ENCODE measurements around the gene EPS8. TPM values are rescaled to one million over a fixed set of nuclear protein-coding genes. Genes with fewer than 3 reads are reported as not detected.

Gene EPS8
- total RNA-seq, 1 experiment from 2014 or later = 97.5 TPM

- no peaks in the 10 kb centered on the region for H3K27me3 Mint-ChIP-seq (ENCODE audit: unreplicated experiment)
- peaks cover 14% of the 10 kb centered on the region for H3K4me1 Mint-ChIP-seq (ENCODE audit: low read depth, unreplicated experiment)
- intact Hi-C loops (cut with micrococcal nuclease; ENCODE audit: unreplicated experiment) = no loop called here
- no peak for TF ChIP-seq CTCF (IDR thresholded peaks at IDR 0.05; ENCODE audit: unreplicated experiment)
- H3K36me3 Mint-ChIP-seq (ENCODE audit: insufficient read depth, unreplicated experiment) = peaks cover 6% of the 10 kb centered on the region
- H3K9me3 Mint-ChIP-seq (ENCODE audit: low read depth, unreplicated experiment) = no peaks in the 10 kb centered on the region
- no peak overlapping the region for H3K4me3 Mint-ChIP-seq (ENCODE audit: low read depth, unreplicated experiment)
- H3K27ac Mint-ChIP-seq (ENCODE audit: unreplicated experiment) = no peak overlapping the region
- no peak for DNase-seq
- no TSS peak for BruUV-seq (replicated peaks)
- CTCF ChIA-PET = no interaction called here
Measured at GRCh38 chr12:15672671-15673270, 116.4 kb downstream of the EPS8 start.

GRCh38 chr12:15670756-15671155, 118.4 kb downstream of the EPS8 start:
- BruUV-seq (replicated peaks) = no TSS peak
- CTCF ChIA-PET = no interaction called here
- no peak for DNase-seq
- H3K4me3 Mint-ChIP-seq (ENCODE audit: low read depth, unreplicated experiment) = no peak overlapping the region
- no peak overlapping the region for H3K27ac Mint-ChIP-seq (ENCODE audit: unreplicated experiment)
- no peak for TF ChIP-seq CTCF (IDR thresholded peaks at IDR 0.05; ENCODE audit: unreplicated experiment)
- peaks cover 14% of the 10 kb centered on the region for H3K4me1 Mint-ChIP-seq (ENCODE audit: low read depth, unreplicated experiment)
- H3K36me3 Mint-ChIP-seq (ENCODE audit: insufficient read depth, unreplicated experiment) = peaks cover 11% of the 10 kb centered on the region
- intact Hi-C loops (cut with micrococcal nuclease; ENCODE audit: unreplicated experiment) = no loop called here
- no peaks in the 10 kb centered on the region for H3K9me3 Mint-ChIP-seq (ENCODE audit: low read depth, unreplicated experiment)
- H3K27me3 Mint-ChIP-seq (ENCODE audit: unreplicated experiment) = no peaks in the 10 kb centered on the region

GRCh38 chr12:15669256-15669948, 119.8 kb downstream of the EPS8 start:
- no TSS peak for BruUV-seq (replicated peaks)
- DNase-seq = no peak
- Mint-ChIP-seq H3K27ac (ENCODE audit: unreplicated experiment) (no peak overlapping the region), H3K4me1 (ENCODE audit: low read depth, unreplicated experiment) (peaks cover 14% of the 10 kb centered on the region), H3K36me3 (ENCODE audit: insufficient read depth, unreplicated experiment) (peaks cover 16% of the 10 kb centered on the region), H3K27me3 (ENCODE audit: unreplicated experiment) (no peaks in the 10 kb centered on the region), H3K4me3 (ENCODE audit: low read depth, unreplicated experiment) (no peak overlapping the region), H3K9me3 (ENCODE audit: low read depth, unreplicated experiment) (no peaks in the 10 kb centered on the region)
- CTCF ChIA-PET = interaction anchor here (0.5 kb wide), 1 partner anchor 70 kb away, joined by 3 read pairs; no protein-coding TSS in a partner anchor
- no peak for TF ChIP-seq CTCF (IDR thresholded peaks at IDR 0.05; ENCODE audit: unreplicated experiment)
- intact Hi-C loops (cut with micrococcal nuclease; ENCODE audit: unreplicated experiment) = no loop called here

GRCh38 chr12:15664491-15664890, 124.7 kb downstream of the EPS8 start:
- peaks cover 21% of the 10 kb centered on the region for H3K36me3 Mint-ChIP-seq (ENCODE audit: insufficient read depth, unreplicated experiment)
- intact Hi-C loops (cut with micrococcal nuclease; ENCODE audit: unreplicated experiment) = loop anchor here (5.0 kb wide), 1 partner anchor 38 kb away; no protein-coding TSS in a partner anchor
- no TSS peak for BruUV-seq (replicated peaks)
- H3K9me3 Mint-ChIP-seq (ENCODE audit: low read depth, unreplicated experiment) = no peaks in the 10 kb centered on the region
- no peak for TF ChIP-seq CTCF (IDR thresholded peaks at IDR 0.05; ENCODE audit: unreplicated experiment)
- CTCF ChIA-PET = no interaction called here
- peaks cover 20% of the 10 kb centered on the region for H3K4me1 Mint-ChIP-seq (ENCODE audit: low read depth, unreplicated experiment)
- no peak for DNase-seq
- H3K4me3 Mint-ChIP-seq (ENCODE audit: low read depth, unreplicated experiment) = no peak overlapping the region
- H3K27me3 Mint-ChIP-seq (ENCODE audit: unreplicated experiment) = no peaks in the 10 kb centered on the region
- peak overlapping the region; percentile 99 for H3K27ac Mint-ChIP-seq (ENCODE audit: unreplicated experiment)

All from Calu3 (cell line).